Activated T-helper 17 cell treated with anti-CD3 and anti-CD28 coated beads, Interleukin-2, amount 50 U/mL, for 72 hours (primary cell): ENCODE results near the gene SLC35F1. TPM values are rescaled to one million over a fixed set of nuclear protein-coding genes. Genes with fewer than 3 reads are reported as not detected.

Experiments used
- ATAC-seq: fragments of 150-1000 bp; cut with Tn5 transposase; replicated peaks from 2 replicates; pipeline ENCODE4 v1.10.0; 2021; ENCODE audit warnings: mild to moderate bottlenecking, moderate library complexity
- H3K27ac Mint-ChIP-seq: one replicate; pipeline ENCODE4 v1.8.0; 2022; ENCODE audit warnings: mixed read lengths
- H3K27me3 Mint-ChIP-seq: one replicate; pipeline ENCODE4 v1.8.0; 2022; ENCODE audit warnings: mixed read lengths
- H3K36me3 Mint-ChIP-seq: one replicate; pipeline ENCODE4 v1.8.0; 2022; ENCODE audit warnings: low read depth, mild to moderate bottlenecking, mixed read lengths
- H3K4me1 Mint-ChIP-seq: one replicate; pipeline ENCODE4 v1.8.0; 2022; ENCODE audit warnings: mixed read lengths
- H3K4me3 Mint-ChIP-seq: one replicate; pipeline ENCODE4 v1.8.0; 2022; ENCODE audit warnings: mild to moderate bottlenecking, mixed read lengths
- H3K9me3 Mint-ChIP-seq: one replicate; pipeline ENCODE4 v1.8.0; 2022; ENCODE audit warnings: mixed read lengths
- total RNA-seq, 2 donors: library from RNA; stranded (reverse); gene quantifications; one replicate each; pipeline ENCODE4 v1.2.3, GENCODE V29; 2022

SLC35F1 gene
- total RNA-seq, 2 donors from 2014 or later: 0.04 to 0.16 TPM

DNA sequence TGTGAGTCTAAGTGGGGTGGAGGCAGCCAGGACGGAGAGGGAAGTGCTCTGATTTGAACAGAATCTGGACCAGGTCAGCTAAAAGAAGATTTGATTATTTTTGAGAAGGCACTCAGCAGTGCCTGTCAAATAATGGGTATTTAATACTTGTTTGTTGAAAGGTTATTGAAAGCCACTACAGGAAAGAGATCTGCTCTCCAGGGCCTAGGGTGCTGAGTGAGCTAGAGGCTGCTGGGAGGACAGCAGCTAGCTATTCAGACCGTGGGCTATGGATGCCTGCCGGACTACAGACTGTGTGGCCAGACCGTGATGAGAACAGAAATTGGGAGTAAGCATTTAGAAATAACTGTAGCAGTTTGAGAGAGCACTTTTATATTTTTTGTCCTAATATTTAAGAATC, 8.8 kb downstream of the SLC35F1 start:
- ATAC-seq: no peak
- Mint-ChIP-seq H3K4me1 (no peaks in the 10 kb centered on the region), H3K4me3 (no peak overlapping the region), H3K36me3 (no peaks in the 10 kb centered on the region), H3K9me3 (no peaks in the 10 kb centered on the region), H3K27ac (no peak overlapping the region), H3K27me3 (peaks cover 17% of the 10 kb centered on the region)

DNA sequence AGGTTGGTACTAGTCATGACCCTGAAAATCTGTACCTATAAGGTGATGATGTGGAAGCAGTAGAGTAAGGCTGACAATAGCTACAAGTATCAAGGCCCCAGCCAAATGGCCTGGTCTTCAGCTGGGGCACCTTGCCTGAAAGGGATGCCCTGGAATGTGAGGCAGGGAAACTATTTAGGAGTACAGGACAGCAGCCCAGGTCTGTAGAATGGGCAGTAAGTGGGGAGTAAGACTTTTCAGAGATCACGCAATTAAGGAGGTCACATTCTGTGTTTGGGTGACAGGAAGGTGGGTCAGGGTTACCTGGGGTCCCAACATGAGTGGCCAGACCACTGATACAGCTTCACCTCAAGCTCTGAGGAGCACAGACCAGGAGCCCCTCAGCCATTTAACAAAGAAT, 9.4 kb downstream of the SLC35F1 start:
- ATAC-seq: no peak
- Mint-ChIP-seq H3K27ac (no peak overlapping the region), H3K27me3 (peaks cover 16% of the 10 kb centered on the region), H3K9me3 (no peaks in the 10 kb centered on the region), H3K4me3 (no peak overlapping the region), H3K36me3 (no peaks in the 10 kb centered on the region), H3K4me1 (no peaks in the 10 kb centered on the region)

DNA sequence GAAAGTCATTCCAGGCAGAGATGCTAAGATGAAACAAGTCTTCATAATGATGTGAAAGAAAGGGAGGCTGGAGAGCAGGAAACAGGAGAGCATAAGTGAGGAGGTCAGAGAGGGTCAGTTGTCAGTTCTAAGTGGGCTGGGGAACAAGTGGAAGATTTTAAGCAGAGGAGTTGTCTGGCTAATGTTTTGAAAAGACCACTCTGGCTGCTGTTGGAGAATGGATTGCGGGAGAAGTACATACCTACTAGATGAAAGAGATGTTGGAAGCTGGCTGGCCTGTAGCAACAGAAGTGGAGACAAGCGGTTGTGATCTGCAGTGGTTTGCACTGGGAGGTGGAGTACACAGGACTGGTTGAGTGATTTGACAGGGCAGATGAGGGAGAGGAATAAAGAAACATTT, 10.1 kb downstream of the SLC35F1 start:
- no peaks in the 10 kb centered on the region for H3K9me3 Mint-ChIP-seq
- H3K4me3 Mint-ChIP-seq: no peak overlapping the region
- H3K4me1 Mint-ChIP-seq: no peaks in the 10 kb centered on the region
- no peaks in the 10 kb centered on the region for H3K36me3 Mint-ChIP-seq
- peaks cover 11% of the 10 kb centered on the region for H3K27me3 Mint-ChIP-seq
- H3K27ac Mint-ChIP-seq: no peak overlapping the region
- no peak for ATAC-seq

DNA sequence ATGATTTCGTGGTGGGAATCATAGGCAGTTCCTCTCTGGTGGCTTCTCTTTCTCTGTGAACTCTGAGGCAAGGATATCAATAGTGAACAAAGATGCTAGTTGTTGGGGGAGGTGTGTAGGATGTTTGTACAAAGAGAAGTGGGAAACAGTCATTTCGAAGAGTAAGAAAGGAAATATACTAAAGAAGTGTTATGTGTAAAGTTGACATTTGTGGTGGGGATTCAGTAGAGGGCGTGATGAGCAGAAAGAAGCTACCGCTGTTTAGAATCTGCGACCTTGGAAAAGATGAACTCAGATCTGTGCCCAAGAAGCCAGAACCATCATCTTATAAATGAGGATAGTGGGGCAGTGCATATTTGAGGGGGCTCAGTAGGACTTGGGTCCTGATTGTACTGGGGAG, 11.4 kb downstream of the SLC35F1 start:
- H3K27ac Mint-ChIP-seq: no peak overlapping the region
- H3K4me3 Mint-ChIP-seq: no peak overlapping the region
- H3K36me3 Mint-ChIP-seq: no peaks in the 10 kb centered on the region
- no peaks in the 10 kb centered on the region for H3K9me3 Mint-ChIP-seq
- peaks cover 8% of the 10 kb centered on the region for H3K27me3 Mint-ChIP-seq
- ATAC-seq: no peak
- H3K4me1 Mint-ChIP-seq: no peaks in the 10 kb centered on the region

DNA sequence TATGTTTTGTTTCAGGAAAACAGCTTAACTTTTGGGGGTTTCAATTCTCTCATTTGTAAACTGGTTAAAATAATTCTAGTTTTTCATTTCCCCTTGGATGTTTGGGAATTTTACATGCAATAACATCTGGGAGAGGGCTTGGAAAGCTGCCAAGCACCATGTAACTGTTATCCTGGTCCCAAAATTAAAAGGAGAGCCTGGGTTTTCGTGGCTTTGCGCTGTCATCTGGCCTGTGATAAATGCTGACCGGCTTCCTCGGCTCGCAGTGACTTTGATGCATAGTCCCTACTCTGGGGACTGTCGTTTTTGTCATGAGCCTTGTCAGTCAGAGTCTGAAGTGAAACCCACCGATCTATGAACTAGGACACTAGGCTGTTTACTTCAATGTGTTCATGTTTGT, 12.2 kb downstream of the SLC35F1 start:
- no peaks in the 10 kb centered on the region for H3K4me1 Mint-ChIP-seq
- H3K36me3 Mint-ChIP-seq: no peaks in the 10 kb centered on the region
- no peaks in the 10 kb centered on the region for H3K9me3 Mint-ChIP-seq
- peaks cover 8% of the 10 kb centered on the region for H3K27me3 Mint-ChIP-seq
- H3K27ac Mint-ChIP-seq: no peak overlapping the region
- H3K4me3 Mint-ChIP-seq: no peak overlapping the region
- ATAC-seq: no peak

DNA sequence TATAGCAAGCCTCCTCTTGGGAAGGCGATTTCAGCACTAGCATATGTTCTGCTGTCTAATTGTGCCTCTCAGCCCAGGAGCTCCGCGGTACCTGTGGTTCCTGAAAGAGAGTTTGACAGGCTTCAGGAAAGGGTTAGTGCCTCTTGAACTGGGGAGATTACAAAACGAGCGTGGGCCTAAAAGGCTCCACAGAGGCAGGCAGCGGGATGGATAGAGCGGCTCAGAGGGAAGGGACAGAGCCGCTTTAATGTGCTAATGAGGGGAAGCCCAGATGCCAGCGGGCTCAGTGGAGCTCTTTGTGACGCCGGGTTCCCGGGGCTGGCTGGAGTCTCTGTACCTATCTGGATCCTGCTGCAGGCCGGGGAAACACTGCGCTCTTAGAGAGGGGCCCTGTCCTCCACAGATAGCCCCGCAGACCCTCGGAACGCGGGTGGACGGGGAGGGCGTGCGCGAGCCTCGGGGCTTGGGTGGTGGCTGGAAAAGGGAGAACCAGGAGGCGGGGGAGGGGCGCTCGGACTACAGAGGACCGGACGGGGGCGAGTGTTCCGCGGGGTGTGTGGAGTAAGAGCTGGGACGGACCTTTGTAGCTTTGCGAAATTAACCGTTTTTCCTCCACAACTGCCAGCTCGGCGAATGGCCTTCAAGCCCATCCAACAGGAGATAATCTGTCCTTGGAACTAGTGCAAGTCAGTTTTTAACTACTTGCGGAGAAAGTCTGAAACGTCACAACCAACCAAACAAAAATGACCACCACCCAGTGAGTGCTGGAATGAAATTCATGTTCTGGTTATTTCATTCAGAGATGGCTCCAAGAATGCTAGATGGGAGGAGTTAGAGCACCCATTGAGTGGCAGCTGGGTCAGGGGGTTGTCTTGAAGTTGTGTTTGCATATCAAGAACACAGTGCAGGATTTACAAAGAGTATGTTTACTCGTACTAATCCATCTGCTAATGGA, 13.0 kb downstream of the SLC35F1 start:
- no peak for ATAC-seq
- no peak overlapping the region for H3K4me3 Mint-ChIP-seq
- no peaks in the 10 kb centered on the region for H3K36me3 Mint-ChIP-seq
- H3K27me3 Mint-ChIP-seq: peaks cover 8% of the 10 kb centered on the region
- H3K4me1 Mint-ChIP-seq: no peaks in the 10 kb centered on the region
- peaks cover 3% of the 10 kb centered on the region for H3K9me3 Mint-ChIP-seq
- H3K27ac Mint-ChIP-seq: no peak overlapping the region

DNA sequence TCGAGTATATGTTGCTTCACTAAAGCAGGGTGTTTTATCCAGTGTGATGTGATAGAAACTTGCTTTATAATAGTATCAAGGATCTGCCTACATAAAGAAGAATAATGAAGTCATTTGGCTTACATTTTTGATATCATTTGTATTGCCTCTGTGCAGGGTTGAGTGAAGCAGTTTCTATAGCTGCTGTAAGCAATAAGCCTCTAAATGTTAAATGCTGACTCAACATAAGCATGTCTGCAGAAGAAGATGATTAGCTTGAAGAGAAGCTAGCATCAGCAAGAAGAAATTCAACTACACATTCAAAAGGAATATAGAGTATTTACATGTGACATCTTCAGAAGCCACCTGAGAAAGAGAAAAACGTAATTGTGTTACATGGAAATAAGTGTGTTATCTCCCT, 17.6 kb downstream of the SLC35F1 start:
- no peak for ATAC-seq
- no peaks in the 10 kb centered on the region for H3K36me3 Mint-ChIP-seq
- peaks cover 15% of the 10 kb centered on the region for H3K27me3 Mint-ChIP-seq
- no peak overlapping the region for H3K4me3 Mint-ChIP-seq
- H3K9me3 Mint-ChIP-seq: peaks cover 12% of the 10 kb centered on the region
- H3K4me1 Mint-ChIP-seq: no peaks in the 10 kb centered on the region
- H3K27ac Mint-ChIP-seq: no peak overlapping the region

DNA sequence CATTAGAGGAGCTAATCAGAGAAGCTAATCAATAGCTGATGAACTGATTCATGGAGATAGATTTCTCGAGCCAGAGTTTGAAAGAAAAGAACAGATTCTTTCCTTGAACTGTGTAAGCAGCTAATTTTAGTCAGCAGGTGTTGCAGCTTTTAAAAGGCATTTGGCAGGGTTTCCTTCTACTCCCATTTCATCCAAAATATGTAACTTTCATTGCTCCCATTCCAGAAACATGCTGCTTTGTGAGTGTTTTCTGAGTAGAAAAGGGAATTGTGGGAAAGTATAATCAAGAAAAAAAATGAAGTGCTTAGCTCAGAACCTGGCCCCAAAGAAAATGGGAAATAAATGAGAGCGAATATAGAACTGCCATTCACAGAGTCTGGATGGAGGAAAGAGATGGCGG, 20.8 kb downstream of the SLC35F1 start:
- Mint-ChIP-seq H3K36me3 (no peaks in the 10 kb centered on the region), H3K4me3 (no peak overlapping the region), H3K27ac (no peak overlapping the region), H3K9me3 (peaks cover 16% of the 10 kb centered on the region), H3K4me1 (no peaks in the 10 kb centered on the region), H3K27me3 (peaks cover 10% of the 10 kb centered on the region)
- ATAC-seq: no peak

DNA sequence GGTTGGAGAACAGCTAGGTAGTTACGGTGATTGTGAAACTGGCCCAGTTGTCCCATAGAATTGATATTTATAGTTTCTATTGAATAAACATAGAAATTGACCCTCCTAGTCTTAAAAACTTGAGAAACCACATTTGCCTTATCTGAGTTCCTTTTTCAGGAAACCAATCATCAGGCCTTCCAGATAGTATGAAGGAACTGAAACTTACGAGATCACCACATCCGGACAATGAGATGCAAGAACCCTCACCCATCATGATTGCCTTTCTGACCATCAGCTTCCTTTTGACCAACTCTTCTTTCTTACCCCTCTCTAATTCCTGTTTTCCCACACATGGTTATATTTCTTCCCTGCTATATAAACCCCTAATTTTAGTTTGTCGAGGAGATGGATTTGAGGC, 21.8 kb downstream of the SLC35F1 start:
- H3K4me1 Mint-ChIP-seq: no peaks in the 10 kb centered on the region

DNA sequence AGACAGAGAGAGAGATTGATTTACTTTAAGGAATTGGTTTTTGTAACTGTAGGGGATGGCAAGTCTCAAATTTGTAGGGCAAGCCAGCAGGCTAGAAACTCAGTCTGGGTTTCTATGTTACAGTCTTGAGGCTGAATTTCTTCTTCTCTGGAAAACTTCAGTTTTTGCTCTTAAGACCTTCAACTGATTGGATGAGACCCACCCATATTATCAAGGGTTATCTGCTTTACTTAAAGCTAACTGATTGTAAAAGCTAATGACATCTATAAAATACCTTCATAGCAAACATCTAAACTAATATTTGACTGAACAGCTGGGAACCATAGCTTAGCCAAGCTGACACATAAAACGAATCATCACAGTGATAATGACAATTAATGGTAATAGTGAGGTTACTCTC, 22.4 kb downstream of the SLC35F1 start:
- H3K27ac Mint-ChIP-seq: no peak overlapping the region
- no peaks in the 10 kb centered on the region for H3K36me3 Mint-ChIP-seq
- H3K4me1 Mint-ChIP-seq: no peaks in the 10 kb centered on the region
- H3K4me3 Mint-ChIP-seq: no peak overlapping the region
- peaks cover 16% of the 10 kb centered on the region for H3K9me3 Mint-ChIP-seq
- H3K27me3 Mint-ChIP-seq: peaks cover 14% of the 10 kb centered on the region
- no peak for ATAC-seq

More for the DNA sequence above, 21.8 kb downstream of the SLC35F1 start:
- Mint-ChIP-seq H3K27me3 (peaks cover 10% of the 10 kb centered on the region), H3K4me3 (no peak overlapping the region), H3K27ac (no peak overlapping the region), H3K36me3 (no peaks in the 10 kb centered on the region), H3K9me3 (peaks cover 16% of the 10 kb centered on the region)
- ATAC-seq: no peak

DNA sequence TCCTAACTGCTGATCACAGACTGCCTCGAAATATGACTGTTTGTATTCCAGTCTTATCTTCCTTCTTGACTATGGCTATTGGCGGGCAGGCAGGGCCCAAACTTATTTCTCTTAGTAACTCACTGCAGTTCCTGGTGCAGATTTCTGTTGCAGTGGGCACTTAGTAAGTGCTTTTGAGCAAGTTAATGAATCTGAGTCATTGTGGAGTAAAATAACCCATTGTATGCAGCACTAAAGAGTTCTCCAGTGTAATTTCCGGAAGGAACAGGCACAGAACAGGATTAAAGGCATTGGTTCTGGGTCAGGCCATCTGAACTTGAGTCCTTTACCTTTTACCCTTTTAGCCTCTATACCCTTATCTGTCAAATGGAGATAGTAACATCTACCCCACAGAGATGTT, 23.6 kb downstream of the SLC35F1 start:
- no peak overlapping the region for H3K4me3 Mint-ChIP-seq
- H3K27me3 Mint-ChIP-seq: peaks cover 14% of the 10 kb centered on the region
- no peaks in the 10 kb centered on the region for H3K36me3 Mint-ChIP-seq
- no peak for ATAC-seq
- no peaks in the 10 kb centered on the region for H3K4me1 Mint-ChIP-seq
- peaks cover 13% of the 10 kb centered on the region for H3K9me3 Mint-ChIP-seq
- H3K27ac Mint-ChIP-seq: no peak overlapping the region

DNA sequence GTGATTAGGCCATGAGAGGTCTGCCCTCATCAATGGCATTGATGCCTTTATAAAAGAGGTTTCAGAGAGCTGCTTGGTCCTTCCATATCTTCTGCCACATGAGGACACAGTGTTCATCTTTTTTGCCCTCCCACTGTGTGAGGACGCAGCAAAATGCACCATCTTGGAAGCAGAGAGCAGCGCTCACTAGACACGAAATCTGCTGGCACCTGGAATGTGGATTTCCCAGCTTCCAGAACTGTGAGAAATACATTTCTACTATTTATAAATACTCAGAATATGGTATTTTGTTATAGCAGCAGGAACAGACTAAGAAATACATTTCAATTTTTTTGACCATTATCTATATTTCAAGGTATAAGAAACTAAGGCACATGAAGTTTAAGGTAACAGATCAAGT, 24.9 kb downstream of the SLC35F1 start:
- H3K4me3 Mint-ChIP-seq: no peak overlapping the region
- H3K27me3 Mint-ChIP-seq: peaks cover 19% of the 10 kb centered on the region

DNA sequence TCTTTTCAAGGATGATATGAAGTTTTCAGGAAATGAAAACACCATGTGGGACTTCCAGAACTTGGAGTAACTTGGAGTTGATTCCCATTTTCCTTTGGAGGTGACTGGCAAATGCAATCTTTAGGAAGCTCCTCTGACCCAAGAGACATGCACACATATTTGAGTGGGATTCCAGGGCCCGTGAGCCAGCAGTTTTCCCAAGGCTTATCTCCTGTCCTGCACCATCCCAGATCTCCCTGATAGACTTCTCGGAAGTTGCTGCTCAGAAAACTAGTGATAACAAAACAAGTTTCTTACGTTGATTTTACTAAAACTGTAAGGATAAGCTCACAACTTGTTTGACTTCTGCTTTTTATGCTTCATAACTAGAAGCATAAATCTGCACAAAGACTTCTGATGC, 25.6 kb downstream of the SLC35F1 start:
- Mint-ChIP-seq H3K4me1 (no peaks in the 10 kb centered on the region), H3K9me3 (peaks cover 8% of the 10 kb centered on the region), H3K4me3 (no peak overlapping the region), H3K27me3 (peaks cover 14% of the 10 kb centered on the region), H3K36me3 (no peaks in the 10 kb centered on the region), H3K27ac (no peak overlapping the region)
- ATAC-seq: no peak

More for the DNA sequence above, 24.9 kb downstream of the SLC35F1 start:
- Mint-ChIP-seq H3K9me3 (peaks cover 13% of the 10 kb centered on the region), H3K27ac (no peak overlapping the region), H3K4me1 (no peaks in the 10 kb centered on the region), H3K36me3 (no peaks in the 10 kb centered on the region)
- no peak for ATAC-seq

DNA sequence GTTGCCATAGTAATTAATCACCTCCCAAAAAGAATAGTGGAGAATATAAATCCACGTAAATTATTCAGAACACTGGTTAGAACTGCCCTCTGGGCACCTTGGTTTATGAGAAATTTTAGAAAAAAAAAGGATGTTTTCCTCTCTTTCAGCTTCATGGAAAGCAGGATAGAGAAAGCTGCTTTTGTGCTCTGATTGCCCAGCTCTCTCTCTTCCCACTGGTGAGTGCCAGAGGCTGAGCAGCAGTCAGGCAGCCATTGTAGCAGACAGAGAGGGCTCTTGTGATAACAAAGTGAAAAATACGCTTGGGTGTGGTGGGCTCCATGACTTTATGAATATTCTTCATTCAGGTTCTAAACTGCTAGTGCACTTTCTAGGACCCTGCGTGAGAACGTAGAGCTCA, 26.4 kb downstream of the SLC35F1 start:
- no peak for ATAC-seq
- Mint-ChIP-seq H3K27me3 (peaks cover 16% of the 10 kb centered on the region), H3K4me1 (no peaks in the 10 kb centered on the region), H3K36me3 (no peaks in the 10 kb centered on the region), H3K9me3 (peaks cover 8% of the 10 kb centered on the region), H3K4me3 (no peak overlapping the region), H3K27ac (no peak overlapping the region)

DNA sequence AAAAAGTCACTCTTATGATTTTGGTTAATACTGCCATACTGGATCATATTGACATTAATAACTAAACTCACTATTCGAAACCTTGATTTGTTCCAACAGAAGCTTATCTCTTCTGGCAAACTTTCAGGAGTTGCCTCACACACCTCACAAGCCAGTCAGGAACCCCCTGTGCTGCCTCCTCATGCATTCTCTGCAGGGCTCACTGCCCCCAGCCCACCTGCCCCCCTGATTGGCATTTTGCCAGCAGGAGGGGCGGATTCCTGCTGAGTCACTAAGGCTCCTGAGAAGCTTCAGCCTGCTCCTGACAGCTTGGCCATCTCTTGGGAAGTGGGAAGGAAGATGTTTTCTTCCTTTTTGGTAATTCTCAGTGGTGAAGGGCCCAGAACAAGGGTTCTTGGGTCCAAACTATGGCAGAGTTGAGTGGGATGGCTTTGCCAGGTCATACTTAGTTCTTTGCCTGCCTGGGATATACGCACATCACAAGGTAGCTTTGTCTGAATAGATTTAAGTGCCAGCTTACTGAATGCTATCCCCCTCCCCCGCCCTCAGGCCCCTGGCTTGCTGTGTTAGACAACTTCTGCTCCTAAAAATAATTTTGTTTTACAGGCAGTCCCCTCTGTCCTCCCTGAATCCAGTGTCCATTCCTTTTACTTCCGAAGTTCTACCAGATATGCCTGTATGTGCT, 31.4 kb downstream of the SLC35F1 start:
- Mint-ChIP-seq H3K4me1 (no peaks in the 10 kb centered on the region), H3K27ac (no peak overlapping the region), H3K27me3 (peaks cover 19% of the 10 kb centered on the region), H3K9me3 (no peaks in the 10 kb centered on the region), H3K4me3 (no peak overlapping the region), H3K36me3 (no peaks in the 10 kb centered on the region)
- no peak for ATAC-seq
